IMR-90 (cell line): ENCODE results near the gene ASPHD2. TPM values are rescaled to one million over a fixed set of nuclear protein-coding genes. Genes with fewer than 3 reads are reported as not detected.

ENCODE experiments used
- ATAC-seq: fragments of 200-7000 bp; cut with Tn5 transposase; 2 replicates; pipeline ENCODE4 v1.9.1; 2020; ENCODE audit warnings: low read depth, mild to moderate bottlenecking, moderate library complexity
- BruUV-seq: library from RNA; stranded (reverse); fragments of 400-500 nt; replicated peaks from 2 replicates; lab custom pipeline; 2021; lab: Mats Ljungman, UMichigan
- CTCF ChIA-PET: fragments of 300-600 bp; formaldehyde crosslinking; extraction: SDS; loops from one replicate; lab custom pipeline; 2021; ENCODE audit warnings: antibody characterized with exemption; lab: Yijun Ruan, JAX
- POLR2A ChIA-PET: fragments of 300-600 bp; sonication (Branson Sonifier 250); formaldehyde crosslinking; loops from one replicate; lab custom pipeline; 2022; ENCODE audit warnings: antibody characterized with exemption; ENCODE audit not compliant: unreplicated experiment; lab: Charles Lee
- DNase-seq: peaks from one replicate; pipeline ENCODE4 v3.0.0; 2013
- H2AFZ ChIP-seq: replicated peaks from 2 replicates; pipeline ENCODE3; 2013; ENCODE audit warnings: low read length, mild to moderate bottlenecking; ENCODE audit not compliant: poor library complexity
- H2AK5ac ChIP-seq: 2 replicates; pipeline ENCODE4 v1.6.1; 2013; ENCODE audit warnings: low read depth, low read length, inconsistent platforms
- H2AK9ac ChIP-seq: replicated peaks from 2 replicates; pipeline ENCODE3; 2013; ENCODE audit warnings: mild to moderate bottlenecking, low read depth, low read length, moderate library complexity; ENCODE audit not compliant: poor library complexity
- H2BK120ac ChIP-seq: 2 replicates; pipeline ENCODE4 v1.6.1; 2013; ENCODE audit warnings: low read depth, low read length, inconsistent platforms
- H2BK15ac ChIP-seq: 3 replicates; pipeline ENCODE4 v1.6.1; 2013; ENCODE audit warnings: low read depth, low read length, inconsistent platforms
- H2BK20ac ChIP-seq: 2 replicates; pipeline ENCODE4 v1.6.1; 2013; ENCODE audit warnings: low read depth, mild to moderate bottlenecking, inconsistent platforms, low read length, moderate library complexity
- H2BK5ac ChIP-seq: 2 replicates; pipeline ENCODE4 v1.6.1; 2013; ENCODE audit warnings: mild to moderate bottlenecking, low read depth, low read length, inconsistent platforms; ENCODE audit not compliant: poor library complexity, severe bottlenecking
- H3K14ac ChIP-seq: replicated peaks from 2 replicates; pipeline ENCODE4 v1.6.1; 2013; ENCODE audit warnings: low read depth, low read length, inconsistent platforms
- H3K18ac ChIP-seq: 2 replicates; pipeline ENCODE4 v1.6.1; 2013; ENCODE audit warnings: low read depth, low read length, control low read depth
- H3K23ac ChIP-seq: 2 replicates; pipeline ENCODE4 v1.6.1; 2013; ENCODE audit warnings: low read depth, low read length, inconsistent platforms
- H3K27ac ChIP-seq: 2 replicates; pipeline ENCODE4 v1.5.1; 2013; ENCODE audit warnings: mild to moderate bottlenecking, control low read depth, low read length; ENCODE audit not compliant: insufficient read depth
- H3K27me3 ChIP-seq: 2 replicates; pipeline ENCODE4 v1.6.1; 2013; ENCODE audit warnings: low read length; ENCODE audit not compliant: control insufficient read depth, insufficient read depth
- H3K36me3 ChIP-seq: 2 replicates; pipeline ENCODE4 v1.6.1; 2013; ENCODE audit warnings: low read length, mixed read lengths; ENCODE audit not compliant: control insufficient read depth, insufficient read depth
- H3K4ac ChIP-seq: 2 replicates; pipeline ENCODE4 v1.6.1; 2013; ENCODE audit warnings: low read depth, low read length, inconsistent platforms
- H3K4me1 ChIP-seq: 2 replicates; pipeline ENCODE4 v1.6.1; 2013; ENCODE audit warnings: low read length, mixed read lengths; ENCODE audit not compliant: control insufficient read depth, insufficient read depth
- H3K4me2 ChIP-seq: 2 replicates; pipeline ENCODE4 v1.6.1; 2013; ENCODE audit warnings: low read depth, mild to moderate bottlenecking, control low read depth, low read length, moderate library complexity
- H3K4me3 ChIP-seq: 2 replicates; pipeline ENCODE4 v1.5.1; 2013; ENCODE audit warnings: low read depth, mild to moderate bottlenecking, control low read depth, low read length, moderate library complexity; ENCODE audit not compliant: insufficient read depth
- H3K56ac ChIP-seq: 2 replicates; pipeline ENCODE4 v1.6.1; 2013; ENCODE audit warnings: low read length, inconsistent platforms; ENCODE audit not compliant: insufficient read depth; ENCODE audit errors: extremely low read depth
- H3K79me1 ChIP-seq, 2 experiments: 2 replicates each; pipeline ENCODE4 v1.6.1; 2013; ENCODE audit warnings: low read length in 2 of 2, inconsistent platforms in 1 of 2, low read depth in 1 of 2
- H3K9ac ChIP-seq: 2 replicates; pipeline ENCODE4 v1.6.1; 2013; ENCODE audit warnings: low read depth, low read length, control low read depth
- H3K9me1 ChIP-seq: 2 replicates; pipeline ENCODE4 v1.6.1; 2013; ENCODE audit warnings: low read length, inconsistent platforms; ENCODE audit not compliant: insufficient read depth
- H3K9me3 ChIP-seq: 2 replicates; pipeline ENCODE4 v1.6.1; 2013; ENCODE audit warnings: low read length; ENCODE audit not compliant: control insufficient read depth, insufficient read depth
- H4K20me1 ChIP-seq: 2 replicates; pipeline ENCODE4 v1.6.1; 2013; ENCODE audit warnings: low read length, inconsistent platforms; ENCODE audit not compliant: insufficient read depth
- H4K5ac ChIP-seq: 2 replicates; pipeline ENCODE4 v1.6.1; 2013; ENCODE audit warnings: mild to moderate bottlenecking, low read depth, low read length, control low read depth
- H4K8ac ChIP-seq, 2 experiments: 2 replicates each; pipeline ENCODE4 v1.6.1; 2013; ENCODE audit warnings: low read depth in 2 of 2, low read length in 2 of 2, control low read depth in 1 of 2, inconsistent platforms in 1 of 2
- H4K91ac ChIP-seq: 2 replicates; pipeline ENCODE4 v1.6.1; 2013; ENCODE audit warnings: low read depth, low read length, inconsistent platforms; ENCODE audit not compliant: insufficient read depth
- RAD21 ChIP-seq: IDR thresholded peaks from 2 replicates; pipeline ENCODE4 v1.6.1; 2012; ENCODE audit warnings: low read length, improper control_type of control experiment
- RFX5 ChIP-seq: IDR thresholded peaks from 2 replicates; pipeline ENCODE4 v1.8.0; 2012; ENCODE audit warnings: low read depth, mild to moderate bottlenecking, low read length, moderate library complexity
- WGBS, 2 experiments: methylation state at CpG; one replicate each; pipeline versions ENCODE4 v1.1.5 to v1.1.7; 2013; ENCODE audit warnings: missing lambda C conversion rate in 2 of 2; ENCODE audit not compliant: insufficient read length in 1 of 2; ENCODE audit errors: extremely low coverage in 2 of 2; 5-methylcytosine and 5-hydroxymethylcytosine counted together
- dilution Hi-C: fragments of 300-500 bp; cut with HindIII; formaldehyde crosslinking; loops from one replicate; pipeline ENCODE4 v1.14.3; 2018; ENCODE audit warnings: low sequenced_read_pairs; ENCODE audit not compliant: unreplicated experiment
- in situ Hi-C: fragments of 300-500 bp; cut with MboI; formaldehyde crosslinking; loops from 3 replicates; pipeline ENCODE4 v1.14.3; 2019; ENCODE audit warnings: low sequenced_read_pairs, inconsistent platforms, mixed read lengths
- intact Hi-C: fragments of 100-400 bp; cut with micrococcal nuclease; formaldehyde crosslinking; loops from 2 replicates; pipeline ENCODE4 v1.10.0; 2022
- polyA plus RNA-seq, 3 experiments: library from polyadenylated mRNA; depleted of rRNA; stranded (reverse); fragments of >200 nt; gene quantifications; 2 replicates each; pipeline ENCODE4 v1.2.3, GENCODE V29; 2012; ENCODE audit warnings: low replicate concordance in 1 of 3
- total RNA-seq: library from RNA; depleted of rRNA; stranded (reverse); fragments of >200 nt; gene quantifications from 2 replicates; pipeline ENCODE4 v1.2.3, GENCODE V29; 2012

ASPHD2 gene
- total and polyA plus RNA-seq, 2 of the 4 experiments (the other 2 are of a cell fraction) = 1.3 to 1.4 TPM

GRCh38 chr22:26492220-26492619, 63.2 kb downstream of the ASPHD2 start:
- peaks cover 4 to 37% of the 10 kb centered on the region in 2 experiments; a peak in 3 of 4 replicates for H3K79me1 ChIP-seq
- H3K18ac ChIP-seq = no peak overlapping the region
- H3K56ac ChIP-seq = no peak overlapping the region
- no peak overlapping the region for H3K4me2 ChIP-seq
- ATAC-seq (no peak), DNase-seq (no peak)
- TF ChIP-seq RFX5 (no peak), RAD21 (no peak)
- no peak overlapping the region for H2AK9ac ChIP-seq
- in situ Hi-C loops (no loop called here), dilution Hi-C loops (no loop called here), intact Hi-C loops (no loop called here)
- H3K27ac ChIP-seq = no peak overlapping the region
- H4K5ac ChIP-seq = no peak overlapping the region
- no peak overlapping the region for H2BK20ac ChIP-seq
- ChIA-PET CTCF (no interaction called here), POLR2A (no interaction called here)
- H4K91ac ChIP-seq = no peak overlapping the region
- H4K20me1 ChIP-seq = no peaks in the 10 kb centered on the region; the same call in 1 of the 2 replicates
- BruUV-seq = no TSS peak
- WGBS, 2 experiments = no CpG with 5 or more reads among the region's 9 CpGs
- H3K27me3 ChIP-seq = no peaks in the 10 kb centered on the region
- no peak overlapping the region for H2BK15ac ChIP-seq
- no peak overlapping the region for H3K14ac ChIP-seq
- H2BK120ac ChIP-seq = no peak overlapping the region
- no peak overlapping the region for H4K8ac ChIP-seq
- H2BK5ac ChIP-seq = no peak overlapping the region
- no peak overlapping the region for H3K4ac ChIP-seq
- H3K4me3 ChIP-seq = no peak overlapping the region
- no peak overlapping the region for H2AK5ac ChIP-seq
- H3K36me3 ChIP-seq = peaks cover 65% of the 10 kb centered on the region
- no peak overlapping the region for H3K9ac ChIP-seq
- H3K9me3 ChIP-seq = no peaks in the 10 kb centered on the region
- no peak overlapping the region for H2AFZ ChIP-seq
- no peaks in the 10 kb centered on the region for H3K4me1 ChIP-seq
- H3K23ac ChIP-seq = no peak overlapping the region
- no peaks in the 10 kb centered on the region for H3K9me1 ChIP-seq
